Heart left ventricle (tissue), 16 donors: ENCODE results near the gene MAN1C1. TPM values are rescaled to one million over a fixed set of nuclear protein-coding genes. Genes with fewer than 3 reads are reported as not detected.

ENCODE experiments used
- ATAC-seq, 4 donors: fragments of 200-7000 bp; cut with Tn5 transposase; one replicate each; pipeline ENCODE4 v1.9.1; 2020 to 2022; ENCODE audit warnings: moderate library complexity in 4 of 4, mild to moderate bottlenecking in 3 of 4, moderate number of reproducible peaks in 1 of 4
- DNase-seq, 5 donors: peaks; one replicate each; pipeline ENCODE4 v3.0.0-alpha.2; 2020
- H3K27ac ChIP-seq, 12 donors: fragments of 200-600 bp; sonication (generic) in 4 of 12; one replicate each; pipeline versions ENCODE4 v1.5.0 to v1.8.0; 2016 to 2022; ENCODE audit warnings: mild to moderate bottlenecking in 2 of 12
- H3K27me3 ChIP-seq, 9 donors: fragments of 200-600 bp; sonication (generic) in 2 of 9; one replicate each; pipeline versions ENCODE4 v1.5.1 to v1.8.0; 2016 to 2022; ENCODE audit warnings: mild to moderate bottlenecking in 3 of 9
- H3K36me3 ChIP-seq, 9 donors: fragments of 200-600 bp; sonication (generic) in 2 of 9; one replicate each; pipeline versions ENCODE4 v1.5.0 to v1.8.0; 2018 to 2022; ENCODE audit warnings: mild to moderate bottlenecking in 2 of 9
- H3K4me1 ChIP-seq, 12 donors: fragments of 200-600 bp; sonication (generic) in 4 of 12; one replicate each; pipeline versions ENCODE4 v1.5.0 to v1.8.0; 2016 to 2022; ENCODE audit warnings: mild to moderate bottlenecking in 3 of 12
- H3K4me3 ChIP-seq, 12 donors: fragments of 200-600 bp; sonication (generic) in 4 of 12; one replicate each; pipeline versions ENCODE4 v1.5.0 to v1.8.0; 2017 to 2022; ENCODE audit warnings: mild to moderate bottlenecking in 9 of 12, moderate library complexity in 4 of 12
- H3K9me3 ChIP-seq, 12 donors: fragments of 200-600 bp; sonication (generic) in 4 of 12; one replicate each; pipeline versions ENCODE4 v1.5.0 to v1.8.0; 2016 to 2022; ENCODE audit warnings: mild to moderate bottlenecking in 1 of 12
- POLR2A ChIP-seq, 2 donors: fragments of 450-650 bp; IDR thresholded peaks; one replicate each; pipeline ENCODE4 v1.6.1; 2017; ENCODE audit warnings: antibody characterized with exemption in 2 of 2, mild to moderate bottlenecking in 2 of 2, moderate library complexity in 2 of 2
- WGBS, 4 donors: extraction: QIAGEN DNeasy Blood & Tissue Kit in 2 of 4; methylation state at CpG; one replicate each; pipeline versions ENCODE4 v1.1.5 to v1.1.7; 2013 to 2018; 5-methylcytosine and 5-hydroxymethylcytosine counted together
- intact Hi-C, 10 donors: fragments of 100-400 bp; cut with DNase I; formaldehyde crosslinking; loops; one replicate each; pipeline versions ENCODE4 v1.11.1 to v1.14.2; 2022
- polyA plus RNA-seq, 2 donors: library from polyadenylated mRNA; stranded (reverse); fragments of 200-250 nt; gene quantifications; one replicate each; pipeline ENCODE4 v1.2.3, GENCODE V29; 2013
- total RNA-seq, 9 donors: library from RNA; depleted of rRNA in 2 of 9; stranded (reverse); fragments of >200 nt in 2 of 9; fragmentation: NEBNext Ultra II Directional in 3 of 9; extraction: Animal tissue kit (Norgen Biotek cat#: 25700) in 3 of 9; gene quantifications; one replicate each; pipeline versions ENCODE4 v1.1.0 to v1.2.4, GENCODE V29; 2016 to 2023
- TF ChIP-seq, protein P1 (sequence below), 12 donors: fragments of 200-600 bp; sonication (generic) in 4 of 12; IDR thresholded peaks; one replicate each; pipeline versions ENCODE4 v1.5.0 to v1.8.0; 2018 to 2022; ENCODE audit warnings: antibody characterized with exemption in 12 of 12, mild to moderate bottlenecking in 5 of 12
- donor health status: ischemic (EF 13 %, LVEDD 7.1; RV severe dilation, severe dysfunction).
- donor health status: healthy with polysubstance abuse.
- donor health status: DM: no; HTN: yes; CAD: no.
- donor health status: DM: no; HTN: no; CAD: no.
- donor health status: ischemic (EF 25% LVEDD 6.9; RV normal size, moderate dysfunction).
- donor health status: ischemic (EF 25% LVEDD 5.7; RV mildly dilated, moderate dysfunction).
- donor health status: healthy.
- donor health status: DM: yes; HTN: yes; CAD: no.
- donor health status: ischemic (EF 35%, LVEDD 5.7; RV mildly dilated, moderate dysfunction).
- donor health status: nonischemic (EF 11% LVEDD 7.7; RV severe dilation, severe dysfunction).
- donor health status: DM: yes; HTN: yes; CAD: no.
- donor health status: PGD.
- donor health status: ischemic (EF 29% LVEDD 5.4; RV normal size, mild dysfunction).
- donor health status: nonischemic (EF 23%, LVEDD 6.1; RV moderate dilation, normal function).

Gene MAN1C1
- total and polyA plus RNA-seq, 11 donors: 7.7 to 25.7 (median 14.7) TPM

DNA sequence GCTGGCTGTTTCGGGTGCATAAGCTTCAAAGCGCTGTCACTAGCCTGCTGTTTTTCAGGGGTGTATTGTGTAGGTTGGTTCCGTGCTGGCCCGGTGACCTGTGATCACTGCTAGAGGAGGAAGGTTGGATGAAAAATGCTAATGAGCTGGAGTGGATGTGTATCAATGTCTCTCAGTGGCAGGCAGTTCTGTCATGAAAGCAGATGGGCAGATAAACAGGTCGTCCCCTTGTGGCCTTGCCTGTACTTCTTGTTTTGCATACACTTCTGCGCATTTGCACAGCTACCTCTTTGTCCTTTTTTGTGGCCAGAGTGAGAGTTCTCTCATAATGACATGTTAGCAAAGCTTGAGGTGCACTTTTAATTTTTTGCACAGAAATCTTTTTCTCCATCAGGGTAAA, 186.3 kb downstream of the MAN1C1 start:
- ATAC-seq (no peak), DNase-seq (no peak)
- Histone ChIP-seq H3K4me1 (peaks cover 6 to 83% (median 74%) of the 10 kb centered on the region in 12 donors), H3K27me3 (no peaks in the 10 kb centered on the region), H3K9me3 (no peaks in the 10 kb centered on the region), H3K36me3 (peaks cover 0 to 25% (median 7%) of the 10 kb centered on the region in 9 donors), H3K4me3 (no peak overlapping the region), H3K27ac (no peak overlapping the region)
- TF ChIP-seq POLR2A (IDR thresholded peaks at IDR 0.05): no peak
- TF ChIP-seq, protein P1, sequence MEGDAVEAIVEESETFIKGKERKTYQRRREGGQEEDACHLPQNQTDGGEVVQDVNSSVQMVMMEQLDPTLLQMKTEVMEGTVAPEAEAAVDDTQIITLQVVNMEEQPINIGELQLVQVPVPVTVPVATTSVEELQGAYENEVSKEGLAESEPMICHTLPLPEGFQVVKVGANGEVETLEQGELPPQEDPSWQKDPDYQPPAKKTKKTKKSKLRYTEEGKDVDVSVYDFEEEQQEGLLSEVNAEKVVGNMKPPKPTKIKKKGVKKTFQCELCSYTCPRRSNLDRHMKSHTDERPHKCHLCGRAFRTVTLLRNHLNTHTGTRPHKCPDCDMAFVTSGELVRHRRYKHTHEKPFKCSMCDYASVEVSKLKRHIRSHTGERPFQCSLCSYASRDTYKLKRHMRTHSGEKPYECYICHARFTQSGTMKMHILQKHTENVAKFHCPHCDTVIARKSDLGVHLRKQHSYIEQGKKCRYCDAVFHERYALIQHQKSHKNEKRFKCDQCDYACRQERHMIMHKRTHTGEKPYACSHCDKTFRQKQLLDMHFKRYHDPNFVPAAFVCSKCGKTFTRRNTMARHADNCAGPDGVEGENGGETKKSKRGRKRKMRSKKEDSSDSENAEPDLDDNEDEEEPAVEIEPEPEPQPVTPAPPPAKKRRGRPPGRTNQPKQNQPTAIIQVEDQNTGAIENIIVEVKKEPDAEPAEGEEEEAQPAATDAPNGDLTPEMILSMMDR (IDR thresholded peaks at IDR 0.05): no peak
- 71 to 82% (median 73%) methylated on average over 6 of the region's 6 CpGs for WGBS, 4 donors
- intact Hi-C loops: loop anchor here in 2 of 10 donors (10.0 kb wide), 2 partner anchors 298 to 378 kb away; partner anchors contain the start of gene RHCE (in 1 of the 2)

DNA sequence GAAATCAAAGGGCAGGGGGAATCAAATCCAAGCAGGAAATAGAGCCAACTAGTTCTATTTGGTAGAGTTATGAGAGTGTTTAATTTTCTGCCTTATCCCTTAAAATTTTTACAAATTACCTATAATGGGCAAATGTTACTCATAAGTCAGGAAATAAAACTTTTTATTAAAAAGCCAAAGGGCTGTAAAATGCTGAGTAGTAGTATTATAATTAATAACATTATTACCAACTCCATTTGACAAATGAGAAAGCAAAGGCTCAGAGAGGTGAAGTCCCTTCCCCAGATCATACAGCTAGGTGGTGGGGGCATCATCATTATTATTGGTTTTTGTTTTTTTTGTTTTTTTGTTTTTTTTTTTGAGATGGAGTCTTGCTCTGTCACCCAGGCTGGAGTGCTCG, 186.8 kb downstream of the MAN1C1 start:
- ATAC-seq (no peak), DNase-seq (no peak)
- H3K4me1 ChIP-seq: peaks cover 6 to 88% (median 70%) of the 10 kb centered on the region in 12 donors
- H3K27me3 ChIP-seq: no peaks in the 10 kb centered on the region
- peaks cover 0 to 27% (median 9%) of the 10 kb centered on the region in 9 donors for H3K36me3 ChIP-seq
- no peak overlapping the region for H3K4me3 ChIP-seq
- intact Hi-C loops: loop anchor here in 2 of 10 donors (10.0 kb wide), 2 partner anchors 299 to 379 kb away; partner anchors contain the start of gene RHCE (in 1 of the 2)
- TF ChIP-seq, protein P1 (IDR thresholded peaks at IDR 0.05): no peak
- TF ChIP-seq POLR2A (IDR thresholded peaks at IDR 0.05): no peak
- H3K27ac ChIP-seq: no peak overlapping the region
- H3K9me3 ChIP-seq: no peaks in the 10 kb centered on the region
- WGBS, 4 donors: 90 to 97% (median 92%) methylated on average over 1 of the region's 1 CpG

DNA sequence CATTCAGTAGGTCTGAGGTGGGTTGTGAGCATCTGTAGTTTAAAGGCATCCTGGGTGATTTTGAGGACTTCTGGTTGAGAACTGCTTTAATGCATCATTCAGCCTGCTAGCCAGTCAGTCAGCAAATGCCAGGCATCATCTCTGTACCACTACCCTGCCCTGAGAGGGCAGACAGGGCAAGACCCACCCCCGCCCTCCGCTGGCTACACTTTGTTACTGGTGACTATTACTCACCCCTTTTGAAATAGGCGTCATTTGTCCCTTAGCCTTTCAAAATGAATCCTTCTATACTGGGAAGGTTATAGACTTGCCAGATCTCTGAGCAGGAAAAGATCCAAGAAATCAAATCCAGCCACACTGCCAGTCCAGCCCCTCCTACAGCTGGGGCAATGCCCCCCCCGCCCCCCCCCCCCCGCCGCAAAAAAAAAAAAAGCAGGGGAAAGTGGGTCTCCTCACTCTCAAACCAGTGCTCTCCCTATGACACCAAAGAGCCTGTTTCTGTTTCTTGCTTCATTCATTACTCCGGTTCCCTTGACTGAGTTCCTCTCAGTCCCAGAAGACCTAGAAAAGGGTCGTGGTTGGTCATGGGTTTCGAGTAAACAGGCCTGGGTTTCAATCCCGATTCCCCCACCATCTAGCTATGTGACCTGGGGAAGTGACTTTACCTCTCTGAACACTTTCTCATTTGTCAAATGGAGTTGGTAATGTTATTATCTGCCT, 187.8 kb downstream of the MAN1C1 start:
- WGBS, 4 donors: 76 to 83% (median 77%) methylated on average over 9 to 10 of the region's 10 CpGs
- TF ChIP-seq, protein P1 (IDR thresholded peaks at IDR 0.05): no peak
- no peak for TF ChIP-seq POLR2A (IDR thresholded peaks at IDR 0.05)
- peaks cover 0 to 37% (median 19%) of the 10 kb centered on the region in 9 donors for H3K36me3 ChIP-seq
- peak overlapping the region in 9 of 12 donors; percentile 60 to 76 (median 68) for H3K27ac ChIP-seq
- ATAC-seq (peak in 2 of 4 donors; percentile 3 to 23), DNase-seq (peak in 2 of 5 donors; percentile 42 to 48)
- no peaks in the 10 kb centered on the region for H3K9me3 ChIP-seq
- no peaks in the 10 kb centered on the region for H3K27me3 ChIP-seq
- H3K4me3 ChIP-seq: no peak overlapping the region
- intact Hi-C loops: loop anchor here in 2 of 10 donors (10.0 kb wide), 2 partner anchors 300 to 380 kb away; partner anchors contain the start of gene RHCE (in 1 of the 2)
- H3K4me1 ChIP-seq: peaks cover 6 to 84% (median 67%) of the 10 kb centered on the region in 12 donors
